Inferior parietal cortex (tissue), 1 donor: ENCODE measurements around the gene CGNL1.

ENCODE experiments used
- DNase-seq: peaks from one replicate; pipeline ENCODE4 v3.0.0-alpha.2; 2016; ENCODE audit errors: extremely low spot score

The CGNL1 gene

GRCh38 chr15:57547243-57547755 lies 171.0 kb downstream of the CGNL1 start:
- no peak for DNase-seq

GRCh38 chr15:57548351-57548750 lies 172.0 kb downstream of the CGNL1 start:
- DNase-seq = no peak

- no peak for DNase-seq
Observed at GRCh38 chr15:57548835-57549234, 172.5 kb downstream of the CGNL1 start.

DNA sequence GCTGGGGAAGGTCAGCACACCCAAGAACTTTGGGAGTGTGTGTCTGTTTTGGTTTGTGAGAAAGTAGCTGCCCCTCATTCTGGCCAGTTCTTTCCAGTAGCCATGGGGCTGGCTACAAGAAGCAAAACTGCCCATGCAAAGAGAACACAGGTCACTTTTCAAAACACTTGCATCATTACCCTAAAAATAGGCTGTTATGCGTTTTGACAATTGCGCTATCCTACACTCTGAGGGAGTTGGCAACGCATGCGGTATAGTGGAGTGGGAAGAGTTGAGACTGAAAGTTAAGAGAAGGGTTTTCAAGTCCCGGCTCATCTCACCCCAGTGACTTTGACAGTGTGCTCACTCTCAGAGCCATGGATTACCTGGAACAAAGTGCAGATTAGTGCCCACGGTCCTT lies 173.6 kb downstream of the CGNL1 start:
- no peak for DNase-seq

DNA sequence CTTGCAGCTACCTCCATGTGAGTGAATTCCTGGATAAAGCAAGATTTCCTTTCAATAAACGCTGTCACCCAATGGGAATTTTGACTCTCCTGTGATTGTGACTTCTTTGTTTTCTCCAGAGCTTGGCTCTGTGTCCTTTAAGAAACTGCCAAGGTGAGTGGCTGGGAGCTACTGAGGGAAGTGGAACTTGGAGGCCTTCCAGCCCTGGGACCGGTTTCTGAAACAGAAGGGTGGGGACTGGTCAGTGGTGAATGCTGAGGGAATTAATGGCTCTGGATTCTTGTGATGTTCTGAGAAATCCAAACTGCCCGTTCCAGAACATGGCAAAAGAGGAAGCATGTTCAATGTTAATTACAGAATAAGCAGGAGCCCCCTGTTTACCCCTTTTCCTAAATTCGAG lies 174.3 kb downstream of the CGNL1 start:
- no peak for DNase-seq

DNA sequence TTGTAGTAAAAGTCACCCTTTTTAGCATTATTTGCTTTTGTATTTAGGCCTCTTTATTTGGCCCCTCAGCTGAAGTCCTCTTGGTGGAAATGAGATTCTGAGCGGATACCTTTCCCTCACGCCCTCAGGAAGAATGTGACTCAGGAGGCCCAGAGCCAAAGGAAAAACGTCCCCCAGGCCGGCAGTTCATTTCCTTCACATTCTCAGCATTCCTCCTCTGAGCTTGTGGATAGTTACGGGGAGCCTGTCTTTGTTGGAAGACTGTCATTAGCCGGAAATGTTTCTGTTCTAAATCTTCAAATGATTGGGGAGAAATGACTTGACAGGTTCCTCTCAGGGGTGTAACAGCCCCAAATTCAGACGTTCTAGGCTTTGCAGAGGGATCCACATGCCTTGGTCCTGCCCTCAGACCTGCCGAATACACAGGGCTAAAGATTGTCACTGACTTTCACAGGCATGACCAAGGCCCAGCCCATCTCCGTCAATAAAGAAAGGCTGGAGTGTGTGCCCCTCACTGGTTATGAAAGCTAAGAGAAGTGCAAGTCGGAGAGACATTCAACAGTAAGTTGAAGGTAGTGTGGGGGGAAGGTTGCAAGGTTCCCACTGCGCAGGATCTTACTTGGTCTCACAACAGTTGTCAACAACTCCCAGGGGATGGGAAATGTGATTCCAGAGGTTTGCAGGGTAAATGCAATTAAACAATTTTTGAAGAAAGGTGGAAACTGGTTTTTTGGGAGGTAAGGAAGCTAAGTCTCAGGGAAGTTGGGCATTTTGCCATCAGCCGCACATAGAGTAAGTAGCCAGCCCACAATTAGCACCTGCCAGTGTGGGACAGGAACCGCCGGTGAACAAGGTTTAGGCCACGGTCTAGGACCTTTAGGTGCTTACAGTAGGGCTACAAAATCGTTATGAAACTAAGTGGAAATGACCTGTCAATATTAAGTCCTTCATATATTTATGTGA lies 175.7 kb downstream of the CGNL1 start:
- no peak for DNase-seq

DNA sequence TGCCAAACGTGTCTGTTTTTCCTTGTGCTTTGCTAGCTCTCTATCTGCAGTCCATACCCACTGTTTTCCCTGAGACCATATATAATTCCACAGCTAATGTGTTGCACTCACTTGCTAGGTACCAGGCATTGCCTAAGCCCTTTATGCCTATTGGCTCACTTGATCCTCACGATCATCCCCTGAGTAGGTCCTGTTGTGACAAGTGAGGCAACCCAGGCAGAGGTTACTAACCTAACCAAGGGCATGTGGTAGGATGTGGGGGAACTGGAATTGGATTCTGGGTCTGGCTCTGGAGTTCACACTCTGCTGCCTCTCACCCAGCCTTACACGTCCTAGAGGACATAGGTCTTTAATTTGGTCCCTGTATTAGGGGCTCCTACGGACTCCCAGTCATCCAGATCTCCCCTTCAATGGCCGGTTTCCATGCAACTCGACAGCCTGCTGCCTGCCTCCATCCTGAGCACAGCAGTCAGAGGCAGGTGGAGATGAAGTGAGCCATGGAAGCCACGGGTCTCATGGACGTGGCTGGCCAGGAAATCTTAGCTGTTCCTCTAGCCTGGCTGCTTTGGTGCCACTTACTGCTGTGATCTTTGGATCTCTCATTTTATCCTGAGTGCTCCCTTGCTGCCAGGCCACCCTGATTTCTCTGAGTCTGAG lies 176.5 kb downstream of the CGNL1 start:
- DNase-seq = no peak

- DNase-seq = no peak
Observed at GRCh38 chr15:57553526-57553925, 177.2 kb downstream of the CGNL1 start.

DNA sequence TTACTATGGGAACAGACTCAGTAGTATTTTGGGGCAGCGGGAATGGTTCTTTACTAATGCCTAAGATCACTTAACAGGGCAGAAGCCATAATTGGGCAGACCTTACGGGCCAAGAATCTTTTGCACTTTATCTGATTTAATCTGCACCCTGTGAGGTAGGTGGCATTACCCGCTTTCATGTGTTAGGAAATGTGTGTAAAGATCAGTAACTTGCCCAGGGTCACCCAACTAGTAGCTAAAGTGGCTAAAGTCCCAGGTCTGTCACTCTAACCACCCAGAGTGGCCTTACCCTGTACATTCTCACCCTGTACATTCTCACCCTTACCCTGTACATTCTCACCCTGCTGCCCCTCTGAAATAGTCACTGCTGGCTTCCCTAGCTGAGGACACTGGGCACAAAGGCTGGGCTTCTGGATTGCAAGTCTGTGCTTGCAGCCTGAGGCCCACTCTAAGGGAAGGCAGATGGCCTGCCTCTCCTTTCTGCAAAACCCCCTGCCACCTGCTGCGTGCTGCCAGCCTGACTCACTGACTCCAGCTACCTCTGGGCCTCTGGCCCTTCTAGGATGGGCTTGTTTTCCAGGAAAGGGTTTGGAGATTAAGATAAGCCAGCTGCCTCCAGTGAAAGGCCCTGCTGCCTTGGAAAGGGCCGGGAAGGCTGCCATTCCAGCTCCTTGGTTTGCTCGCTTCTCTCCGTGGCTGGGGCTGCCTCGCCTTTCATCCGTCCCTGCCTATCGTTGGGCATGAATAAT lies 177.9 kb downstream of the CGNL1 start:
- DNase-seq = no peak

DNA sequence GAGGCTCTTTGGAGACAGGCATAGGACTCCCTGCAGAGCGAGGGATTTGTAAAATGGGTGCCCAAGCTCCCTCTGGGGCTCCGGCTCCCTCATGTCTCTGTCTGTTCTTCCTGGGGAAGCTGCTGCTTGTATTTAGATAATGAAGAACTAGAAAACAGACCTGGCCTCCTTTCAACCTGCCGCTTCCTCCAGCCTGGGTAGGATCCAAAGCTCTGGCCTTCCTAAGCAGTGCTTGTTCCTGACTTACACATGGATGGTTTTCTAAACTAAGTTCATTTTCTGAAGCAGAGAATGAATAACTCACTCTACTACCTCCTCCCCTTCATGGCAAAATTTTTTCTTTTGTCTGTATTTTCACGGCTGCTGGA lies 178.5 kb downstream of the CGNL1 start:
- DNase-seq = no peak

- DNase-seq = no peak
Observed at GRCh38 chr15:57555270-57555669, 179.0 kb downstream of the CGNL1 start.

GRCh38 chr15:57556040-57556439 lies 179.7 kb downstream of the CGNL1 start:
- no peak for DNase-seq

DNA sequence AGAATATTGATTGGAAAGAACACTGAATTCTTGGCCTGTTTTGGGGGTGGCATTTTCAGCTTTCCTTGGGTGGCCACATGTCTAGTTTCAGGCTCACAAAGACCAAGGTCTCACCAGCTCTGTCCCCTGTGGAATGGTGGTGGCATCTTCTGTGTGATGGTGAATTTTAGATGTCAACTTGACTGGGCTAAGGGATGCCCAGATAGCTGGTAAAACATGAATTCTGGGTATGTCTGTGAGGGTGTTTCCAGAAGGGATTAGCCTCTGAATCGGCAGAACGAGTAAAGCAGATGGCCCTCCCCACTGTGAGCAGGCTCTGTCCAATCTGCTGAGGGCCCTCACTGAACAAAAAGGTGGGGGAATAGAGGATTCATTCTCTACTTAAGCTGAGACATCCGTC lies 181.0 kb downstream of the CGNL1 start:
- no peak for DNase-seq

DNA sequence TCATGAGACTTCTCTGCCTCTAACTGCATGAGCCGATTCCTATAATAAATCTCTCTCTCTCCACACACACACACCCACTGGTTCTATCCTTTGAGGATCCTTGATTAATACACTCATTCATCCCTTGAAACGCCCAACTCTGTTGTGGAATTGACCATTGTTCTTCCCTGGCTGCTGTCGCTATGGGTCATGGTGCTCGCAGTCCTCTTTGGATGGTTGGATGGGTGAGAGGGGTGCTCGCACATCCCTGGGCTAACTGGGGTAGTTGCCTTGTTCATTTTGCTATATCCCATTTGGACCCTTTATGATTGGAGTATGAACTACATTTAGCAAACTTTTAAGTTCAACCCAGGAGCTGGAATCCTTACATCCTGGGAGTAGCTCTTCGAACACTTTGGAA lies 181.5 kb downstream of the CGNL1 start:
- DNase-seq = no peak

DNA sequence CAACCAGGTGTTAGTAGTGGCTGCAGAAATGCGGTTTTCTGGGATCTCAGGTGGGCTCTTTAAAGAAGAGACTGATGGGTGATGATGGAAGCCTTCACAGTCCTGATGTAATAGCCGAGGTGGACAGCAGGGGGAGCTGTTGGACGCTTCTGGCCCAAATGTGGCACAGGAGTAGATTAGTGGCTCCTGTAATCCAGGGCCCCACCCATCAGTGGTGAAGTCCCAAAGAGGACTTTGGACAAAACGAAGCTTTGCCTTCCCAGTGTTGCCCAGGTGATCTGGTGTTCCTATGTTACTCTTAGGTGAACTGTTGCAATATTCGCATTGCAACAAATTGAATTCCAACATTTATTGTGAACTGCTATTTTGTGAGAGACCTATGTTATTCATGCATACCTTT lies 183.6 kb downstream of the CGNL1 start:
- DNase-seq = peak; percentile 66

- DNase-seq = peak; percentile 86
Observed at GRCh38 chr15:57561041-57561711, 184.9 kb downstream of the CGNL1 start.

- no peak for DNase-seq
Observed at GRCh38 chr15:57562196-57562769, 186.0 kb downstream of the CGNL1 start.

DNA sequence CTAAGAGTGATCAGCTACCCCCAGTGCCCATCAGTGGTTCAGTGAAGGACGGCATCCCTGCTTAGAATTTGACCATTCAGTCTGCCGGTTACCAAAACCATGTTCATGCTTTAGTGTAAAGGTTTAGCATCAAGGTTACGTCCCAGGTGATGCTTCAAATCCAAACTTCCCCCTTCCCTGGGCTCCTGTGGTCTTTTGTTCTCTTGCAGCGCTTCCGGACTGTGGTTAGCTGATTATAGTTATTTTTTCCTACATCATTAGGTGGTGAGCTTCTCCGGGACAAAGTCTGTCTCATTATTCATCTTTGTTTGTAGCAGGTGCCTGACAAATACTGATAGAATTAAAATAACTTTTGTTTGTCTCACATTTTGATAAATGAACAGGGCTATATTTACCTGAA lies 187.1 kb downstream of the CGNL1 start:
- DNase-seq = no peak

DNA sequence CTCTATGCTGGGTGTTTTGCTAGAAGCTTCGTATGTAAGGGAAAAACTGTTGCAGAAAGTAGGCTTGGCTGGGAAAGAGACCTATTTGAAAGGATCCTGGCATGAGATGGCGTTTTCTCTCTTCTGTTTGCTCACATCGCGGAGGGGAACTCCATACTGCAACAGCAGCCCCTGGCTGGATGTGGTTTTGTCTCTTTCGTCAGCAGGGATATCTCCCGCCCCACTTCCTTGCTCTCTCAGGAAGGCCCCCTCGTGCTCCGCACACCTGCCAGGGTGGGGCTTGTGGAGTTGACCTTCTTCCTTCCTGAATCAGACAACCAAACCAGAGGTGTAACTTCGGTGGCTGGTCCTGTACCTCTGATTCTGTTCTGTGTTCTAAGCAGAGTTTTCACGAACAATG lies 189.0 kb downstream of the CGNL1 start:
- no peak for DNase-seq

DNA sequence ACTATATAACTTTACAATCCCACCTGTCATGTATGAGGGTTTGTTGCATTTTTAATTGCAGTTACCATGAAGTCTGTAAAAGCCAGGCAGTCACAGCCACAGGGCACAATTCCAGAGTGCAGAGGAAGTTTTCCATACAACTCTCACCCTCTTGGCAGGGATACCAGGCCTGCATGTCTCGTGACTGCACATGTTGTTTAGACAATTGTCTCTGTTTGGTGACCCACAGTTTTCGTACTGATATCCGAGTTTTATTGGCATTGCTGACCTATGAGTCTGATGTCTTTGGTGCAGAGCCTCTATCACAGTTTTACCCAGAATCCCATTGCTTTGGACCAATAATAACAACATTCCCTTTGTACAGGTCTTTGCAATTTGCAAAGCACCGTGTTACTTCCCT lies 190.5 kb downstream of the CGNL1 start:
- DNase-seq = no peak

GRCh38 chr15:57567891-57568290 lies 191.6 kb downstream of the CGNL1 start:
- DNase-seq = no peak
